ENCODE results near the gene WDR11.

DNA sequence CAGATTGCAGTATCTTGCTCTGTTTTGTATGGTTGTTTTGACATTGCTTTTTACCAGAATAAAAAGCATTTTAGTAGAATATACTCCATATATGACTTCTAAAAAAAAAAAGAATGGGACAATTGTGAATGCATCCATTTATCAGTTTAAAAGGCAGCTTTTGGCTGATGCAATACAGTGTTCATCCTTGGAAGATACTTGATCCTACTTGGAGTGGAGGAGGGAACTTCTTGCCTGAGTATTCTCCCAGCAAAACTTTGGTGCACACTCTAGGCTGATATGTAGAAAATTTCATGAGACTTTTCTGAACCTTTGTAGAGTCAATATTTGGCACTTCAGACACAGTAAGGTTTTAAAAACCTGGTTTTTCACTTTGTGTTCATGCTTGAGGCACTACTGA lies 40.2 kb downstream of the WDR11 start:
- TF ChIP-seq POLR2A (IDR thresholded peaks at IDR 0.05; ENCODE audit: low read length): no peak
- no peak for TF ChIP-seq PHF8 (IDR thresholded peaks at IDR 0.05; ENCODE audit: borderline replicate concordance, low read depth)
- TF ChIP-seq, protein P1, sequence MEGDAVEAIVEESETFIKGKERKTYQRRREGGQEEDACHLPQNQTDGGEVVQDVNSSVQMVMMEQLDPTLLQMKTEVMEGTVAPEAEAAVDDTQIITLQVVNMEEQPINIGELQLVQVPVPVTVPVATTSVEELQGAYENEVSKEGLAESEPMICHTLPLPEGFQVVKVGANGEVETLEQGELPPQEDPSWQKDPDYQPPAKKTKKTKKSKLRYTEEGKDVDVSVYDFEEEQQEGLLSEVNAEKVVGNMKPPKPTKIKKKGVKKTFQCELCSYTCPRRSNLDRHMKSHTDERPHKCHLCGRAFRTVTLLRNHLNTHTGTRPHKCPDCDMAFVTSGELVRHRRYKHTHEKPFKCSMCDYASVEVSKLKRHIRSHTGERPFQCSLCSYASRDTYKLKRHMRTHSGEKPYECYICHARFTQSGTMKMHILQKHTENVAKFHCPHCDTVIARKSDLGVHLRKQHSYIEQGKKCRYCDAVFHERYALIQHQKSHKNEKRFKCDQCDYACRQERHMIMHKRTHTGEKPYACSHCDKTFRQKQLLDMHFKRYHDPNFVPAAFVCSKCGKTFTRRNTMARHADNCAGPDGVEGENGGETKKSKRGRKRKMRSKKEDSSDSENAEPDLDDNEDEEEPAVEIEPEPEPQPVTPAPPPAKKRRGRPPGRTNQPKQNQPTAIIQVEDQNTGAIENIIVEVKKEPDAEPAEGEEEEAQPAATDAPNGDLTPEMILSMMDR (IDR thresholded peaks at IDR 0.05): no peak
- TF ChIP-seq CEBPB (IDR thresholded peaks at IDR 0.05): no peak
- TF ChIP-seq, protein P2, sequence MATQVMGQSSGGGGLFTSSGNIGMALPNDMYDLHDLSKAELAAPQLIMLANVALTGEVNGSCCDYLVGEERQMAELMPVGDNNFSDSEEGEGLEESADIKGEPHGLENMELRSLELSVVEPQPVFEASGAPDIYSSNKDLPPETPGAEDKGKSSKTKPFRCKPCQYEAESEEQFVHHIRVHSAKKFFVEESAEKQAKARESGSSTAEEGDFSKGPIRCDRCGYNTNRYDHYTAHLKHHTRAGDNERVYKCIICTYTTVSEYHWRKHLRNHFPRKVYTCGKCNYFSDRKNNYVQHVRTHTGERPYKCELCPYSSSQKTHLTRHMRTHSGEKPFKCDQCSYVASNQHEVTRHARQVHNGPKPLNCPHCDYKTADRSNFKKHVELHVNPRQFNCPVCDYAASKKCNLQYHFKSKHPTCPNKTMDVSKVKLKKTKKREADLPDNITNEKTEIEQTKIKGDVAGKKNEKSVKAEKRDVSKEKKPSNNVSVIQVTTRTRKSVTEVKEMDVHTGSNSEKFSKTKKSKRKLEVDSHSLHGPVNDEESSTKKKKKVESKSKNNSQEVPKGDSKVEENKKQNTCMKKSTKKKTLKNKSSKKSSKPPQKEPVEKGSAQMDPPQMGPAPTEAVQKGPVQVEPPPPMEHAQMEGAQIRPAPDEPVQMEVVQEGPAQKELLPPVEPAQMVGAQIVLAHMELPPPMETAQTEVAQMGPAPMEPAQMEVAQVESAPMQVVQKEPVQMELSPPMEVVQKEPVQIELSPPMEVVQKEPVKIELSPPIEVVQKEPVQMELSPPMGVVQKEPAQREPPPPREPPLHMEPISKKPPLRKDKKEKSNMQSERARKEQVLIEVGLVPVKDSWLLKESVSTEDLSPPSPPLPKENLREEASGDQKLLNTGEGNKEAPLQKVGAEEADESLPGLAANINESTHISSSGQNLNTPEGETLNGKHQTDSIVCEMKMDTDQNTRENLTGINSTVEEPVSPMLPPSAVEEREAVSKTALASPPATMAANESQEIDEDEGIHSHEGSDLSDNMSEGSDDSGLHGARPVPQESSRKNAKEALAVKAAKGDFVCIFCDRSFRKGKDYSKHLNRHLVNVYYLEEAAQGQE (IDR thresholded peaks at IDR 0.05): no peak

Measured in A549 (cell line).